A549 (cell line): ENCODE results near the gene MGAT5.

Experiments used
- CTCF ChIP-seq: fragments of >200 bp; sonication (Bioruptor Twin); formaldehyde crosslinking; IDR thresholded peaks from 3 replicates; pipeline ENCODE4 v1.5.1; 2016
- JUN ChIP-seq, 2 experiments: fragments of >200 bp; sonication (Bioruptor Twin); formaldehyde crosslinking; IDR thresholded peaks; 2 replicates in 1 of 2; 3 replicates in 1 of 2; pipeline ENCODE4 v1.6.1; 2016 to 2017
- POLR2A ChIP-seq: IDR thresholded peaks from 2 replicates; pipeline ENCODE4 v1.6.1; 2012; ENCODE audit warnings: mild to moderate bottlenecking, low read length
- TP53 ChIP-seq: fragments of 250-450 bp; sonication (Bioruptor Pico); IDR thresholded peaks from 2 replicates; pipeline ENCODE4 v1.5.0; 2021; ENCODE audit warnings: mild to moderate bottlenecking, moderate library complexity

- TF ChIP-seq CTCF (no peak), TP53 (CRISPR knock-in tag) (no peak), POLR2A (no peak), JUN (IDR thresholded peaks at IDR 0.05) (no peak)
These were observed 21.4 kb downstream of the MGAT5 start for GRCh38 chr2:134275058-134275862.
